Astrocyte of the hippocampus (primary cell): ENCODE results near the gene ATP8A2.

Source experiments
- DNase-seq: peaks from one replicate; pipeline ENCODE4 v3.0.0; 2011; ENCODE audit warnings: low read depth, low spot score

The ATP8A2 gene

DNA sequence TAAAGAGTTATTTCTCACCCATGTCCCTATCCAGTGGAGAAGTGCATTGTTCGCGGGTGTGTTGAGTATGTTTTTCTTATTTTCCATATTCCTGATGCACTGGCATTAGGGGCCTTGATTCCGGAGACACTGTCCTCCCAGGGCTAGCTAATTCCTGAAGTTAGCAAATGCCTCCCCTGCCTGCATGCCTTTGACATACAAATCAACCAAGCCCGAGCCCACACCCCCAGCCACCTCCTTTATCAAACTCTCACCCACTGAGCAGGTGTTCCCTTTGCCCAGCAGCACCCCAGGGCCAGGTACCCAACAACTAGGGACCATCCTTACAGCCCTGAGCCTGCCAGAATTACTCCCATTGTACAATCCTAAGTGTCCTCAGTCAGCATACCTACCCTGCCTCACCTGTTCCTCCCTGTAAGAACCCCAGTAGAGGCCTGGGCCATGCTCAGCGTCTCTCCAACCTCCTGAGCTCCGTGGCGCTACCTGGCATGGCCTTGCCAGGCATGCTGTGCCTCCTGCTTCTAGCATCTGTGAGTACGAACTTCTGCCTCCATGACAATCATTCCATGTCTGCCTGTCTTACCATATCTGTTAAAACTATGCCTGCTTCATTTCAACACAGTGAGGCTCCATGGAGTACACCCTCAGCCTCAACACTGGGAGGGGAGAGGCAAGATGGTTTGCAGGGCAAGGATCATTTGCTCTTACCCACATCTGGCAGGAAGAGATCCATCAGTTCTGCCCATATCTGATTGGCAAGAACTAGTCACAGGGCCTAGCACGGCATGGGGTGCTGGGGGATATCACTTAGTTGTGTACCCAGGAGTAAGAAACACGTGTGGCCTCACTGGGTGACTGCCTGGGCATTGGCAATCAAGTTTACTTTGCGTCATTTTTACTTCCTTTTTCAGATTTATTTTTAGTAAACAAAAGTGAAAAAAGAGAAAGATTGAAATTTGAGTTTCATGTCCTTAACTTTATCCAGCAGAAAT is 476.2 kb downstream of the ATP8A2 start:
- DNase-seq: no peak

DNA sequence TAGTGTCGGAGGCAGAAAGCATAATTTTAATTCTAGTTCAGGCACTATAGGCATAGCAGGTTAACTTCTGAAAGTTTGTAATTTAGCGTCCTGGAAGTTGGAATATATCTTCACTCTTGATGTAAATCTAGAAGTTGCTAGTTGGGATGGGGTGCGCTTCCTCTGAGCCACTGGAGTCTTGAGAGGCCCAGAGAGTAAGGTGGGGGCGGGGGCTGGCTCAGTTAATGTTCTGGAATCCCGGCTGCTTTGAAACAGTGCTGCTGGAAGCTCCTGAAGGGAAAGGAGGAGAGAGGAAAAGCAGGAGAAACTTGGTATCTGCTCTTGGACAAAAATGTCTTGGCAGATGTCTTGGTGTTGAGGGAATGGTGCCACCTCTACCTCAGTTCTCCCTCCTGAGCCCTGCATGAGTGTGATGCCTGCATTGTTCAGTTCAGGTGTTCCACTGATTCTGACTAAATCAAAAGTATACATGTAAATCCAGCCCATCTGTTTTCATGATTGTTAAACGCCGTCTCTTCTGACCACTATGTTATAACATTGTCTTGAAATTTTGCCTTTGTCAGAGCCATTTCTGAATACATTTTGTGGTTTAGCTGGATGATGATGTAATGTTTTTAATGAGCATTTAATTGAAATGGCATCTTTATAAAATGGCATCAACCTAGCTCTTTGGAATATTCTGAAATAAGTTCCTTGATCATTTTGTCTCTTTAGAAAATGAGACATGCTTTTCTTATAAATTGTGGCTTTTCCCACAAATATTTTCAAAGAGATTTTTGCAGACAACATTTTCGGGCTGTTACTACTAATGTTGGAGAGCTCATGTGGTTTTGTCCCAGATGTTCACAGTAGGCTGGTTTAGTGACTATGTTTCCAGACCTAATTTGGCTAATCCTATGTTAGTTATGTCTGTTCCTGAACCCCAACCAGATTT is 477.3 kb downstream of the ATP8A2 start:
- DNase-seq: peak; percentile 32

DNA sequence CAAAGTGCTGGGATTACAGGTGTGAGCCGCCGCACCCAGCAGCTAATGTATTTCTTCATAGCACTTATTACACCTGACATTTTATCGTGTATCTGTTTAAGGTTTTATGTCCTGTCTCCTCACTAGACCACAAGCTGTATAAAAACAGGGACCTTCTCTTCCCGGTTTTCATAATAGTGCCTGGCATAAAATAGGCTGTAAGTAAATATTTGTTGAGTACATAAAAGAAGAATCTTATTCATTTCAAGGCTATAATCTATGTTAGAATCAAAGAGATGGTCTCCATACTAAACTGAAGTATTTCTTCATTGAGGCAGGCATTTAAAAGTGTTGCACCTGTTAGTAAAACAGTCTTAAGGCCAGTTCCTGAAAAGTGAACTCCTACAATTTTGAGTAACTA is 486.1 kb downstream of the ATP8A2 start:
- DNase-seq: no peak

DNA sequence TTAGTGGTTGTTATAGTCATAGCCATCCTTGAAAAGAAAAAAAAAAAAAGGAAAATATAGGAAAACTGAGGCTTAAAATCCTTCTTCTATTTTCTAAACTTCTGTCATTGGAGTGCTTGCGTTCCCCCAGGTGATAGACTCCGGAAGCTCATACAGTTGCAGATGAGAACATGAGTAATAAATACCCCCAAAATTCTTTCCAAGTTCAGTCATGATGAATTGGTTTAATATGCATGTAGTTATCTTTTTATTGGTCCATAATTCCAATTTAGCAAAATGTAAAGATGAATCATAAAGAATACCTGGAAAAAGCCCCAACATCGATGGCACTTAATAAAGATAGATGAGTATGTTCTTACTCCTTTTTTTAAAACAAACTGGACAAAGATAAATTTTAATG is 487.8 kb downstream of the ATP8A2 start:
- DNase-seq: no peak

DNA sequence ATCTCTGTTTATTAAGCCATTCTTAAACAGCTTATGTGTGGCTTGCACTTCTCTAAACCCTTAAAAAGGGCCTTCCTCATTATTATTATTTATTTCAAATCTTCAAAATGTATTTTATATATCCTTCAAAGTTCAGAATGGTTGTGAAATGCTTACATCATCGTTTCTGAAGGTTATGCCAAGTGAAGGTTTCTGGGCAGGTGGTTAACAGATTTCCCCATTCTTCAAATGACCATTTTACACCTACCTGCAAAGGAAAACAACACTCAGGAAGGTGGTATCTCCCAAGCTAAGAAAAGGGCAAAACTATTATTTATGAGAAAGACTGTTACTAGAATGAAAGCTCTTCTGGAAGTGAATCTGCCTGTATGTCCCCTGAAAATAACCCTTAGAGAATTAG is 488.5 kb downstream of the ATP8A2 start:
- no peak for DNase-seq

DNA sequence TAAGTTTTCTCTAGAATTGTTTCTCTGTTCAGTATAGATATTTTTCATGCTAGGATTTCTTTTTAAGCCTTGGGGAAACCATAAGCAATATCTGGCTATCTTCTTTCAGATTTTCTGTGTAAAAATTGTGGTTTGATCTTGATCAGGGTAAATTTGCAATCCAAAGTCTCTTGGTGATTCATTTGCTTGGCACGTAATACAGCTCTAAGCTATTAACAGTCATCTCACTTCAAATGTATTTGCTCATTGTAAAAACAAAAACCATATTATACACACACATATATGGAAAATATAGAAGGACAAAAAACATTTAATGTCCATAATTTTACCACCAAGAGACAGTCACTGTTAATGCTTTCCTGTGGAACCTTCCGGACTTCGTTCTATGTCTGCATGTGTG is 489.1 kb downstream of the ATP8A2 start:
- DNase-seq: peak; percentile 64

DNA sequence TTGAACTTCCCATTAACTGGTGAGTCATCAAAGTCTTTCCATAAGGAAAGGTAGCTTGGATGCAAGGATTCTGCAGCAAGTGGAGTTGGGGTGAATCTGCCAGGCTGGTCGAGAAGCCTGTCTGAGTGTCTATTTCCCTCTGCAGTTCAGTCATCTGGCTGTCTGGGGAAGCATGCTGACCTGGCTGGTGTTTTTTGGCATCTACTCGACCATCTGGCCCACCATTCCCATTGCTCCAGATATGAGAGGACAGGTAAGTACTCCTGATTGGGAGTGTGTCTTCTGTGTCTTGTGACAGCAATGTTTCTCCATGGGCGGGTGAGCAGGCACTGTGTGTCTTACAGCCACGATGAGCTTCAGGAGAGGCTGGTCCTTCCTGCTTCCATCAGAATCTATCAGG is 490.4 kb downstream of the ATP8A2 start:
- DNase-seq: no peak

DNA sequence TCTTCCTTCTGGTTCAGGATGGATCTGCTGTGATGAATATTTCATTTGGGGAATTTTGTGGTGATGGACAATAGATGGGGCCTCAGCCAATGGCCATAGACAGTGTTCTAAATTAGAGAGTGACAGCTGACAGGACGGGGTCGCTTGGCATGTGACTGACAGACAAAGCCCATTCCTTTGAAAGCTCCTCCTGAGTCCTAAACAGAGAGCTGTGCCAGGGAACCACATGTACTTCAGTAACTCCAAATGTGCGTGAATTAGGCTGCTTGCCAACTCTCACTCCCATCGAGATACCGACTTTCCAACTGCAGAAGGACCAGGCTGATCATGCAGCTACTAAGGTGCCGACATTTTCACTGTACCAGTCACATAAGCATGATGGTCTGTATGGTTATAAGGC is 492.3 kb downstream of the ATP8A2 start:
- no peak for DNase-seq

DNA sequence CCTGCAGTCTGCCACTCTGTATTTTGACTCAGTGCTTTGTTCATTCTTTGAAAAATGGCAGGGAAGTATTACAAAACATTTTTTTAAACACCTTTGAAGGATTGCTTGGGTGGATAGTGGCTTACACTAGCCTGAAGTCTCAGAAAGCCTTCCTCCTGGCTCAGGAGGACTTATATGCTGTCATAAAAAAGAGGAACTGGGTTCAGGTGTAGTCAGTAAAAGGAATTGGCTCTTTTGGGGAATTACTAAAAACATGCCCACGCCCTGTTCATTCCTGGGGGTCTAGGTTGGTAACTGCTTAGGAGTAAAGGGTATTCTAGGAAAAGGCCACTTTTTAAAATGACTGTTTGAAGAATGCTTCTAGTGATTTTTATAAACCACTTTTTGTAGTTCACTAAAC is 493.2 kb downstream of the ATP8A2 start:
- DNase-seq: no peak

DNA sequence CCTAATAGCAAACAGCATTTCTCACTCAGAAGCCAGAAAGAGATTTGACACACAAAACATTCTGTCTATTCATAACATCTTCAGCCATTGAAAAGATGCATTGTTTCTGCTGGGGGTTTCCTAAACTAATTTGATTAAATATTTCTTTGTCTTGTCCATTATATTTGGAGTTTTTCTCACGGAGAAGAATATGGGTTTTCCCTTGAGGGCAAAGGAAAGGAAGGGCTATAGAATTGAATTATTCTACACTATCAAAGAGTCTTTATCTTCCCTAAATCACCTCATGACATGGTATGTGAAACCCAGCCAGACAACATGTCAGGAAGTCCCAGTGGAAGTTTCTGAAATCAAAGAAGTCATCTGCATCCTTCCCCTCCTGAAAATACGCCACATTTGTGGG is 493.6 kb downstream of the ATP8A2 start:
- DNase-seq: no peak

DNA sequence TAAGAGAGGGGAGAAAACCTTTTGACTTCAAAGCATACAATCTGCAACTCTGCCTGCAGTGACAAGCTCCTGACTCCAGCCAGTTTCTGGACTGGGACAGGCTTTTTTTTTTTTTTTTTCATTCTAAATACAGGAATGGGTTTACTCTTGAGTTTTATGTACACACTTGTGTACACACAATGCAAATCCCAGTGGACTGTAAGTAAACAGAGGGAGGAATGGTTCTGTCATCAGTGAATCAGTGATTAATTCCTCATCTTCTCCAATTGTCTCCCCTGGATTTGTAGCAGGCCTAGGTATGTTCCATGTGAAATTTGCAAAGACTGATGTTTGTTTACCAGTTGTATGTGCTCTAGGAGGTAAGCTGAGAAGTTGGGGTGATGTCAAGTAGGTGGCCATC is 495.3 kb downstream of the ATP8A2 start:
- DNase-seq: no peak

DNA sequence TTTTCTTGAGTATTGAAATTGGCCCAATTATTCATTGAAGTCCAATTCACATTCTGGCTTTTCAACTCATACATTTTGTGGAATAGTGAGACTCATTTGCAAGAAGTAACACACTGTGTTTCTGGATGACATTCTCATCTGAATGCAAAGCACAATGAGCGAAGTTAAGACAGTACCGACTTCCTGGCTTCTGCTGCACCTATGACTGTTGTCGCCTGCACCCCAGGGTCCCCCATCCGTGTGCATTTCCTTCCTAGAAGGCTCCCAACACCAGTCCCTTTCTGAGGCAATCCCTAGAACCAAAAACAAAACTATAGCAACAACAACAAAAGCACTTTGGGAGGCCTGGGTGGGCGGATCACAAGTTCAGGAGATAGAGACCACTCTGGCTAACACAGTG is 496.7 kb downstream of the ATP8A2 start:
- DNase-seq: no peak

DNA sequence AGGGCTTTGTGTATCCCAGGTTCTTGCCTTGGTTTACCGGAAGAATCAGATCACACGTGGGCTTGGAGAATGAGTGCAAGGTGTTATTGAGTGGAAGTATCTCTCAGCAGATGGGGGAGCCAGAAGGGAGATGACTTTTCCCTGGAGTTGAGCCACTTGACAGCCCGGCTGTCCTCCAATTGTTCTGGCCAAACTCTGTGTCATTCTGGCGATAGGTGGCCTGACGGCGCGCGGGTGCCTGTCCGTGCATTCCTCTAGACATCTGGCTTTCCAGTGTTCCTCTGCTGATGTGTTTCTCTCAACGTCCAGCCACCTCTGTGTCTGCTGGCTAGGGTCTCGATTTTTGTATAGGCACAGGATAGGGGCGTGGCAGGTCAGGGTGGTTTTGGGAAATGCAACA is 498.2 kb downstream of the ATP8A2 start:
- DNase-seq: no peak

DNA sequence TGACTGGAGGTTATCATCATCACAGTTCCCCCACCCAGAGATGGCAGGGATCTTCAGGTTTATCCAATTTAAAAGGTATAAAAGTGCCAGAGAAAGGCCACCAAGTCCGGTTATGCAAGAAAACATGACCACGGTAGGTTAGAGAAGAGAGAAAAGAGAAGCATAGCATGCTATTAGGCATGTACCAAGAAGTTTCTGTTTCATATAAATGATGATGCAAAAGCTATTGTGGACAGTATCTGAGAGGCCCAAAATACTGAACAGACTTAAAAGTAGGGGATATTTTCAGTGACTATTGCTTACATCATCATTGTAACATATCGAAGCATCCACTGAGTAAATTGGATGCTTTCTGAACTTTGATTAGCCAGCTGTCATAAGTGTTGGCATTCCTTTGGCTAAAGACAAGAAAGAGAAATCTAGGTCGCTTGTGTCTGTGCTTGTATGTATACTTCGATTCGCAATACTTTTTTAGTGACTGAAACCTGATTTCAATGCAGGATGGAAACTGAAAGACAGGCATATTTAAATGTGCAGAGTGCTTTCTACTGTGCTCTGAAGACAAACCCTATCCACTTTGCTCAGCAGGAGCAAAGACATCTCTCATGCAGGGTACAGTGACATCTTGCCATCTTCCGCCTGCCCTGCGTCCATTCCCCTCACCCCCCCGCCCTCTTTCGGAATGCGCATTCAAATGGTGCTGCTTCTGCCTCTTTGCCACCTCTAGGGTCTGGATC is 499.8 kb downstream of the ATP8A2 start:
- DNase-seq: no peak

DNA sequence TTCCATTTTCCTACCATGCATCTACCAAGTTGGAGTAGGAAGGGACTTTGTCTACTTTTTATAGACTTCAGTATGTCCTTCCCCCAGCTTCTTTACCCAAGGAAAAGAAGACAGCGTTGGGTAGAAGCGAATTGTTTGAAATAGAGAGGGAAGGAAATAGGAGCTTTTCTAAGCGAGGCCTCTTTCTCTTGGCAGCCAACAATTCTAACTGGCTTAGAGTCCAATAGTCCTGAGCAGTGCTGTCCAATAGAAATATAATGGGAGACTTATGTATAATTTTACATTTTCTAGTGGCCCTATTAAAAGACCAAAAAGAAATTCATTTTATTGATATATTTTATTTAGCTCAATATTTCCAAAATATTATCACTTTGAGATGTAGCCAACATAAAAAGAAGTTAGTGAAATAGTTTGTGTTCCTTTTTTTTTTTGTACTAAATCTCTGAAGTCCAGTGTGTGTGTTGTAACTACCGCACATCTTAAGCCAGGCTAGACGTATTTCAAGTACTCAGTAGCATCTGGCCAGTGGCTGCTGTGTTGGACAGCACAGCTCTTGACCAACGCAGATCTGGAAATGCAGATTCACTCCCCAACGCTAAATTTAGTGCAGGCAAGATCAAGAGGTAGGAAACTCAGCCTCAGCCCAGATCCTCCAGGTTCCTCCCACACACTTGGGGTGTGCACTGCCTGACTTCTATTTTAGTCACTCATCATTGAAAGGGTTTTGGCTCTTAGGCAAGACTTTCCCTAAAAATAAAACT is 500.9 kb downstream of the ATP8A2 start:
- no peak for DNase-seq

DNA sequence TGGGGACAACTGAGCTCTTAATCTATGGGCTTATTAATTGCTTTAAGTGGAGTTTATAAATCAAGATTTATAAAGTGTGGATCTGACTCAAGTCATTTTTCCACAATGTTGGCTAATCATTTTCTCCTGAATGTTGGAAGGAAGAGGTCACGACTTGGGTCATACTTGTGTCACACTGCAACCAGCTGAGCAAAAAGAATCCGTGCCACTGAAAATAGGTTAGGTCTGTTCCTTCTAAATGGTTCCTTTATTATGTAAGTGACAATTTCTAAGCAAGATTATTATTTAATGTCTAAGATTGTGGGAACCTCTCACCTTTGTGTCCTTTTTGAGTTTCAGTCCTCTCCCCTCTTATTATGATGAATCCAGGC is 501.5 kb downstream of the ATP8A2 start:
- DNase-seq: no peak

DNA sequence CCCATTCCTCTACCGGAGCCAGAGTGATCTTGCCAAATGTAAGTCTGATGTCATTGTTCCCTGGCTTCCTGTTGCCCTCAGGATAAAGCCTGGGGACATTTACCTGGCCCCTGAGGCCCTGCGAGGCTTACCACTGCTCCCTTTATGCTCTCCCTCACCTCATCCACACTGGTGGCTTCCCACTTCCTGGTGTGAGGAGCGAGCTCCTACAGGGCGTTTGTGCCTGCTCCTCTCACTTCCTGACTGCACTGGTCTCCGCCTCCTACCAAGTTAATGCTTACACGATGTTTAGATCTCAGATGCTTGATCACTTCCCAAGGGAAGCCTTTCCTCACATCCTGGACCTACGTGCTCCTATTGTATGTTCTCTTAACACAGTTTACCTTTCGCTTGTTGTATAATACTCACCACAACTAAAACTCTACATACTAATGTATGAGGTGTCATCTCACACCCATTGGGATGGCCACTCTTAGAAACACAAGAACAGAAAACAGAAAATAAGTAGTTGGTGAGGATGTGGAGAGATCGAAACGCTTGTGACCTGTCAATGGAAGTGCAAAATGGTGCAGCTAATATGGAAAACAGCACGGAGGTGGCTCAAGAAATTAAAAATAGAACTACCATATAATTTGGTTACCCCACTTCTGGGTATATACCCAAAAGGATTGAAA is 502.4 kb downstream of the ATP8A2 start:
- DNase-seq: no peak

DNA sequence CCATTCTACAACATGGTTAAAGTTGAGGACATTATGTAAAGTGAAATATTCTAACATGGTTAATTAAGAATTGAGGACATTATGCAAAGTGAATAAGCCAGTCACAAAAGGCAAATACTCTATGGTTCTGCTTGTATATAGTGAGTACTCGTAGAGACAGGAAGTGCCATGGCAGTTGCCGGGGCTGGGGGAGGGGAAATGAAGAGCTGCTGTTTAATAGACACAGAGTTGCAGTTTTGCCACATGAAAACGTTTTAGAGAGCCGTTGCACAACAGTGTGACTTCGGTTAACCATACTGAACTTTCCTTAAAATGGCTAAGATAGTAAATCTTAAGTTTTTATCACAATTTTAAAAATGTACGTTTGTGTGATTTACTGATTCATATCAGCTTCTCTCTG is 503.1 kb downstream of the ATP8A2 start:
- DNase-seq: no peak

DNA sequence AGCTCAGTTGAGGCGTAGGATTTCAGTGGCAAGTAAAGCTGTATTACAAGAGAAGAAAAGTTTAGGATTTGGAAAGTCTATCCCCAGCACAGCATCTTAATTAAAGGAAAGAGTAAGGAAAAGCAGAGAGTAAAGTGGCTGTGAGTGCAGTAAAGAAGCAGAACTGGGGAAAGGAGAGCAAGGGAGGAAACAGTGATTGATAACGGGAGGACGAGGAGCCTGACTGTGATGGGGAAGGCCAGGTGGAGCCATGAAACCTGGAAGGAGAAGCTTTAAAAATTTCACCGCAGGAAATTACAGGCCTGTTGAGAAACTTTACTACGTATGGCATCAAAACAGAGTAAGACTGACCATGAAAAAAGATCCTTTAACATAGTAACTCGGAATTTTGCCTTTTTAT is 504.5 kb downstream of the ATP8A2 start:
- DNase-seq: no peak

DNA sequence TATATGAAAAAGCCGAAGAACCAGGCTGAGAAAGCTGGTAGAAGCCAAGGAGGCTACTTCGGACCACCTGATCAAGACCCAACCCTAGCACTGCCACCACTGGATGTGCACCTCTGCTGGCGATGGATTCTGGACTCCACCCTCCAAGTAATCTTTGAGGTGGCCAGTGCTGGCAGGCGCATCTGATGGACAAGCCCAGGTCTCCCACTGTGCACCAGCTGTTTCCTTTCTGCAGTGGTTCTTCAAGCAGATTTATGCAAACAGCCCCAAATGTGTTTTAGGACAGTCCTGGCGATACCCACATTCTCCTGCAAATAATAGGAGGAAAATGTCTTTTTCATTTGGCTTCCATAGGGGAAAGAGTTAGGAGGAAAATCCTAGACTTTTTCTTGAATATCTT is 507.7 kb downstream of the ATP8A2 start:
- DNase-seq: no peak
